Fibroblast of skin of back (primary cell): ENCODE measurements around the gene MARK3.

Source experiments
- DNase-seq: peaks from one replicate; pipeline ENCODE4 v3.0.0-alpha.2; 2013

The MARK3 gene

DNA sequence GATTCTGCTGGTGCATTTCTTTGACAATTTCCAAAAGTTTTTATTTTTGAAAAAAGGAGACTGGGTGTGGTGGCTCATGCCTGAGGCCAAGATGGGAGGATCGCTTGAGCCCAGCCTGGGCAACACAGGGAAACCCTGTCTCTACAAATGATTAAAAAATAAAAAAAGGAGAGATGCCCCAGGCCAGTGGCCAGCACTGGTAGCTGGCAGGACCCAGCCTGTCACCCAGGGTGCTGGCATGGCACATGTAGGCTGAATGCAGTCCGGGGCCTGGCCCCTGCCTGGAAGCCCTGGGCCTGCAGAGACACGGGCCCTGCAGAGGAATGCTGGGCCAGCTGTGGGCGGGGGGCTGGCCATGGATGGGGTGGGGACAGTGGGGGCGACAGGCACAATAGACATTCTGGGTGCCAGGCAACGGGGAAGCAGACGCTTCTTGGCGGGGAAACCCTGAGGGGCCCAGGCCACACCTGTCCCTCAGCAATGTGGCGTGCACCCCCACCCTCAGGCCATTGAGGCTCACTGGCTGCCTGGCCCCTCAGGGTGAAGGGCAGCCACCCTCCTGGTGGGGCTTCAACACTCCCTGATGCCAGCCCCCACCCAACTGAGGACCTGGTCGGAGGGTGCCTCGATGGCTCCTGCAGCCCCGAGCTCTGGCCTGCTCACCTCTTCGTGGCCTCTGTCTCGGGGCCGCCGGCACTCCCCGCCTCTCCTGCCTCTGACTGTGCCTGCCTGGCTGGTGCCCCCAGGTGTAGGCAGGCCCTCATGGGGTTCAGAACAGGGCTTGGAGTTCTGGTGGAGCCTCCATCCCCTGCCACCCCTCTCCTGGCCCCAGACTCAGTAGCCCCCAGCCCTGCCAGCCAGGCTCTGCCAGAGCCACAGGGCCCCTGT, 155.8 kb downstream of the MARK3 start:
- no peak for DNase-seq

DNA sequence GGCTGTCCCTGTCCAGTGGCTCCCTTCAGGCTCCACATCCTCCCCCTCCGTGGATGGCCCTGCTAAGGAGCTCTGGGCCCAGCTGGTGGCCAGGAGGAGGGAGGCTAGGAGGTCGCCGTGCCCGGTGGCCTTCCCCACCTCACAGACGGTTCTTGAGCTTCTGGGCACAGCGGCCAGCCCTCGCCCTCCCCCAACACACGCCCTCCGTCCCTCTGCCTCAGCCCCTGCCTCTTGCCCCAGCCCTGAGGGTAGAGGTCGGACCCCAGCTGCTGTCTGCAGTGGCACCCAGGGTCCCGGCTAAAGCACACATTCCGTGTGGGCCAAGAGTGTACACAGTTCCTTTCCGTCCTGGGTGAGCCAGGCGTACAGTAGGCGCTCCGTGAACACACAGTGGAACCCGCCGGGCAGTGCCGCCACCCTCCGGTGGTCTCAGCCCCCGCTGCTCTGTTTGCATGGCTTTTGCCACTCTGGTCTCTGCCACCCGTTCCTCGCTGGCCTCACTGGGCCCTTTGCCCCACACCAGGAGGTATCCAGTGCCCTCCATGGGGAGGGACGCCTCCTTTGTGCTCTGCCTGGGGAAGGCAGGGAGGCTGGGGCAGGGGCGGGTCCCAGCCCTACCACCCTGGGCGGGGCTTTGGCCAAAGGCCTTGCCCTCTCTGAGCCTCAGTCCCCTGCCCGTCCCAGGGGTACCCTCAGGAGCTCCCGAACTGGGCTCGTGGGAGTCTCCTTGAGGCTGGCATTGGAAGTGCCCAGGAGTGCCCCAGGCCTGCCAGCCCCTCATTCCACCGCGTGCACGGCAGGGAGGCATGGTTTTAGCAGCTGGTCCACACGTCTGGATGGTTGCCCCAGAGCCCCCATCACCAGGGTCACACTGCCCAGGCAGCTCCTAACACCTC, 156.7 kb downstream of the MARK3 start:
- DNase-seq: no peak

- peak; percentile 69 for DNase-seq
Measured at GRCh38 chr14:103542605-103543088, 157.4 kb downstream of the MARK3 start.

- no peak for DNase-seq
Measured at GRCh38 chr14:103543140-103543539, 157.9 kb downstream of the MARK3 start.

- DNase-seq: no peak
Measured at GRCh38 chr14:103543721-103544387, 158.6 kb downstream of the MARK3 start.

DNA sequence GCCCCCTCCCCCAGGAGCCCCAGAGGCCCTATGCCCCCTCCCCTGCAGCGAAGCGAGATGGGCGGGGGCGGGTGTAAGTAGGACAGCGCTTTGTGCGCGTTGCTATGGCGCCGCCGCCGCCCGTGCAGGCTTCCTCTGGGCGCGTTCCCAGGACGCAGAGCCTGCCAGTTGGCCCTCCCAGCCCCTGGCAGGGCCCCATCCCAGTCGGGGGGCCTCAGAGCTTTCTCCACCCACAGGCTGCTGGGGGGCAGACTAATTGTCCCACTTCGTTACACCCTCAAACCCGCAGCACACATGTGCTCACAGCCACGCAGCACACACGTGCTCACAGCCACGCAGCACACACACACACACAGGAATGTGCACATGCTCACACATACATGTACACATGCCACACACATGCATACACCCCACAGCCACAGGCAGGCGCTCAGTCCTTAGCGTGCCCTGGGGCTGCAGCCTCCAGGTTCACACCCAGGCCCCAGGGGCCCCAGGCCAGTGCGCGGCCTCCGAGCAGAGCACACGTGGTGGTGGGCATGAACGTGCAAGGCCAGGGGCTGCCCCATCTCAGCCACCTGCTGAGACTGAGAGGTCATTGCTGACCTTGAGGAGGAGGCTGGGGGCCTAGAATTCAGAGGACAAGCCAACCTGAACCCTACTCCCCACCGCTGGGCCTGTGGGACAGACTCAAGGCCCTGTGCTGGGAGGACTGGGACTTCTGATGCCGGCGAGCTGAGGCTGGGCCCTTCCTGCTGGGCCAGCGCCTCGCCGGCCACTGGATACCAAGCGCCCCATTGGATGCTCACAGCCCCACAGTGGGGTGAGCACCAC, 159.4 kb downstream of the MARK3 start:
- no peak for DNase-seq

DNA sequence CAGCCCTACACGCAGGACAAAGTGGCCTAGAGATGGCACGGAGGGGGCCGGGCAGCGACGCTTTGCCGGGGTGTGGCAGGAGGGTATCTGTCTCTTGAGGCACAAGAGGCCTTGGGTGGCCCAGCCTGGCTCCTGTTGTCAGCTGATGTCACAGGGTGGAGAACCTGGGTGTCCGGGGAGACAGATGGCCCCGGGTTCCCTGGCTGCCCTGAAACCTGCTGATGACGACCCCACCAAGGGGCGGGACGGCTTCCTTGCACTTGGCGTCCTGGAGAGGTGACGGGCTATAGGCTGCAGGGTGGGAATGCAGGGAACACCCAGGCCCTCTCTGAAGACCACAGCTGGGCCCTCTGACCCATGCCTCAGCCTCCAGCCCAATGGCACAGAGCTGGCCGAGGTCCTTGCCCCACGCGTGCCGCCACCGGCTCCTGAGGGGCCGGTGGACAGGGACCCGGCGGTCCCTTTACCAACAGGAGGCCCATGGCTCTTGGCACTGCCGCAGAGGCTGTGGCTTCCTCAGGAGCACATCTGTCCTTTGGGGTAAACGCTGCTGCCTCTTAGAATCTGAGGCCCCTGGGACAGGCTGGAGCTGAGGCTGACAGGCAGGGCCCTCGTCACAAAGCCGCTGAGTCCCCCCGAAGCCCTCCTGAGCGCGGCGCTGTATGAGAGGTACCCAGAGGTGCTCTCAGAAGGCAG, 160.2 kb downstream of the MARK3 start:
- no peak for DNase-seq

- no peak for DNase-seq
Measured at GRCh38 chr14:103545915-103546651, 160.9 kb downstream of the MARK3 start.

GRCh38 chr14:103546652-103547454, 161.6 kb downstream of the MARK3 start:
- peak; percentile 44 for DNase-seq

GRCh38 chr14:103547455-103547940, 162.3 kb downstream of the MARK3 start:
- no peak for DNase-seq

- DNase-seq: no peak
Measured at GRCh38 chr14:103547941-103548462, 162.8 kb downstream of the MARK3 start.

GRCh38 chr14:103548463-103549351, 163.5 kb downstream of the MARK3 start:
- DNase-seq: no peak

GRCh38 chr14:103549361-103550311, 164.4 kb downstream of the MARK3 start:
- DNase-seq: no peak

GRCh38 chr14:103550451-103551337, 165.5 kb downstream of the MARK3 start:
- DNase-seq: no peak

DNA sequence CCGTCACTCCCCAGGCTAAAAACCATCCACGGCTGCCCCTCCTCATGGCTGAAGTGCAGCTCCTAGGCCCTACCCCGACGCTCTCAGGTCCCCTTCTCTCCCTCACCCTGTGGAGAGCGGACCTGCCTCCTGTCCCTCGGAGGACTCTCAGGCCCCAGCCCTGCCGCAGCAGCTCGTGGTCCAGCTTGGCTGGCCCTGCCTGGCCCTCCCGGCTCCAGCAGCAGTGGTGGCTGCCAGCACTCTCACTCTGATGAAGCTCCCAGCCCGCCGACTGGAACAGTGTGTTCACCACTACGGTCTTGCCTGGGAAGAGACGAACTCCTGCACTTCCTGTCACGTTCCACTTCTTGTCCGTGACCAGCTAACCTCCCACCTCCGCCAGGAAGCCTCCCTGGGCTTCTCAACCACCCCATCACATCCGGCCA, 166.1 kb downstream of the MARK3 start:
- DNase-seq: no peak
